ENCODE measurements around the gene CDK14.

GRCh38 chr7:91050677-91051076, 454.6 kb downstream of the CDK14 start:
- TF ChIP-seq, protein P1, sequence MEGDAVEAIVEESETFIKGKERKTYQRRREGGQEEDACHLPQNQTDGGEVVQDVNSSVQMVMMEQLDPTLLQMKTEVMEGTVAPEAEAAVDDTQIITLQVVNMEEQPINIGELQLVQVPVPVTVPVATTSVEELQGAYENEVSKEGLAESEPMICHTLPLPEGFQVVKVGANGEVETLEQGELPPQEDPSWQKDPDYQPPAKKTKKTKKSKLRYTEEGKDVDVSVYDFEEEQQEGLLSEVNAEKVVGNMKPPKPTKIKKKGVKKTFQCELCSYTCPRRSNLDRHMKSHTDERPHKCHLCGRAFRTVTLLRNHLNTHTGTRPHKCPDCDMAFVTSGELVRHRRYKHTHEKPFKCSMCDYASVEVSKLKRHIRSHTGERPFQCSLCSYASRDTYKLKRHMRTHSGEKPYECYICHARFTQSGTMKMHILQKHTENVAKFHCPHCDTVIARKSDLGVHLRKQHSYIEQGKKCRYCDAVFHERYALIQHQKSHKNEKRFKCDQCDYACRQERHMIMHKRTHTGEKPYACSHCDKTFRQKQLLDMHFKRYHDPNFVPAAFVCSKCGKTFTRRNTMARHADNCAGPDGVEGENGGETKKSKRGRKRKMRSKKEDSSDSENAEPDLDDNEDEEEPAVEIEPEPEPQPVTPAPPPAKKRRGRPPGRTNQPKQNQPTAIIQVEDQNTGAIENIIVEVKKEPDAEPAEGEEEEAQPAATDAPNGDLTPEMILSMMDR (conservative IDR thresholded peaks at IDR 0.05; ENCODE audit: low read length), result no peak
- TF ChIP-seq EZH2phosphoT487 (IDR thresholded peaks at IDR 0.05; ENCODE audit: borderline replicate concordance), result no peak

All from Loucy (cell line).